Stimulated activated CD4-positive, alpha-beta T cell treated with anti-CD3 and anti-CD28 coated beads, Interleukin-2, amount 100 ng/mL, for 4 hours (primary cell): ENCODE results near the gene FOXO6.

ENCODE experiments used
- DNase-seq: peaks from one replicate; pipeline ENCODE4 v3.0.0-alpha.2; 2020; ENCODE audit warnings: low read depth

Gene FOXO6

DNA sequence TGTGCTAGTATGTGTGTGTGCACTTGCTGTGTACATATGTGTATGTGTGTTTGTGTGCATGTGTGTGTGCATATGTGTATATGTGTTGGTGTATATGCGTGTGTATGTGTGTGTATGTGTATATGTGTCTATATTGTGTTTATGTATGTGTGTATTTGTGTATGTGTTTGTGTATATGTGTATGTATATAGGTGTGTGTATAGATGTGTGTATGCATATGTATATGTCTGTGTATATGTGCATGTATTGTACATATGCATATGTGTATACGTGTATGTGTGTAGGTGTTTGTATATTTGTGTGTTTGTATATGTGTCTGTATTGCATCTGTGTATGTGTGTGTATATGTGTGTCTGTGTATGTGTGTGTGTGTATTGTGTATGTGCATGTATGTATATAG is 64.1 kb downstream of the FOXO6 start:
- DNase-seq: no peak

DNA sequence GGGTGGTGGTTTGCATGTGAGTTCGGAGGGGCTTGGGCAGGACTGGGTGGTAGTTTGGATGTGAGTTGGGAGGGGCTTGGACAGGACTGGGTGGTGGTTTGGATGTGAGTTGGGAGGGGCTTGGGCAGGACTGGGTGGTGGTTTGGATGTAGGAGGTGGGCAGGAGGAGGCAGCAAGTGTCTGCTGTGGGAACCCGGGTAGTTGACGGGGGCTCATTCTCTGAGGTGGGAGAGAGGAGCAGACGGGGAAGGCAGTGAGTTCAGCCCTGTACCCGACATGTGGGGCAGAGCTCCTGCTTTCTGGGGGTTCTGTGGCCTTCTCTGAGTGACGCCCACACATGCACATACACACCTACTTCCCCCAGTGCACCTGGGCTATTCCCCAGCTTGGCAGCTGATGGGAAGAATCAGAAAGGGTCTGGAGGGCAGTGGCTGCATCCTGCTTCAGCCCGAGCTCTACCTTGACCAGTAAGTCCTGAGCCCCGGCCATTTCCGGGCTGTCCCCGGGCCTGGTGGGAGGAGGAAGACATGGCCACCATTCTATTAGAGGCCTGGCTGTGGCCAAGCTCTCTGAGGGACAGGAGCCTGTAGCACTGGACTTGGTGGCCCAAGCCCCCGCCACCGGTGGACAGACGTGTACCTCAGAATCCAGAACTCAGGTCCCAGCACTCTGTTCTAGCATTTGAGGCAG is 65.1 kb downstream of the FOXO6 start:
- DNase-seq: no peak

DNA sequence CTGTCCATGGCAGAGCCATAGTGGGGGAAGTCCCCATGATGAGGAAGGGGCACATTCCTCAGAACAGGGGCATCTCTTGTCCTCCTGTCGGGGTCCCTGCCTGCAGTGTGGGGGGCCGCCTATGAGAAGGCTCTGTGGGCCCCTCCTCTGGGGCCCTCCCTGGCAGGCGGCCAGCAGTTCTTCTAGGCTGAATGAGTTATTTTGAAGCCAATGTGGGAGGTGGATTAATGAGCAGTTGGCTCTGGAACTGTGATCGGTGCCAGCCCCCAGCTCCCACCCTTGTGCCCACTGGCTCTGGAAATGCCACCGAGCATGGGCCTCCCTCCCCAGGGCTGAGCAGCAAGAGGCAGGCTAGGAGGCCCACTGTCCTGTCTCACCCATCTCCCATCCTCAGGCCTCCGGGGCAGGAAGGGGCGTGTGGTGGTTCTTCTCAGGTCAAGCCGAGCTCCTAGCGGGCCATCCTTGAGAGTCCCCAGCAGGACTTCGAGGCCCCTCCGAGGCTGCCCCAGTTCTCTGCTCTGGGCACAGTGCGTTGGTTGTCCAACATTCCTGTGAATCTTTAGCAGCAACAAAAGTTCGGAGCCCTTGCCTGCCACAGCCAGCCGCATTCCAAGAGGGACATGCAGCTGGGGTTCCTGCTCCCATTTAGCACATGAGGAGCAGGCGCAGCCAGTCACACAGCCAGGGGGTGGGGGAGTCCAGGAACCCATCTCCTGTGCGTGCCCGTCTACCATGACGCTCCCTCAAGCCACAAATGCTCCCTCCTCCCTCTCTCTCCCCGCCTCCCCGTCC is 66.1 kb downstream of the FOXO6 start:
- DNase-seq: no peak

DNA sequence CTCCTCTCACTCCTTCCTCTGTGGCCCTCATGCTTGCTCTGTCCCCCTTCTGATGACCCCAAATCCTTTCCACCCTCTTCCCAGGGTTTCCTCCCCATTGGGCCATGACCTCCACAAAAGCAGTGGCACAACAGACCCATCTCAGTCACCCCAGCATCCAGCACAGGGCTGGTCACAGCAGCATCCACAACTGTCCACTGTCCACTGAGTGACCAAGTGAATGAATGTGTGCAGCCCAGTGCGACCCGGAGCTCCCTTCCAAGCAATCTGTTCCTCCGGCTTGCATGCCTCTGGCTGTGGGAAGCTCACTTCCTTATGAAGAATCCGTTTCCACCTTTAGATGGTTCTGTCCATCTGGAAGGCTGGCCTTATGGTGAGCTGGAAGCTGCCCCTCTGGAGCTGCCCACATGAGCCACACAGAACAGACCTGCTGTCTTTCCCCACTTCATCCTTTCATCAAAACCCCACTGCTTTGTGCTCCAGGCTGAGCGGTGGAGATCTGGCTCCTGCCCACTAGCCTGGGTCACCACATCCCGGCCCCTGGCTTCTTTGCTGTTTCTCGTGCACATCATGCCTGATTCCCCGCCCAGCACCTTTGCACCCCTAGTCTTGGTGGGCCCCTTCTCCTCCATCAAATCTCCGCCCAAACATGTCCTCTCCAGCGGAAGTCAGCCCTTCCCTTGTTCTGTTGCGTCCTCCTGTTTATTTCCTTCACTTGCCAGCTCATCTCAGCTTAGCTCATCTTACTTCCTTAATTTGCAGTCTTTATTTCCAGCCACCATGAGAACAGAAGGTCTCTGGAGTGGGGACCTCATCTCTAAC is 66.9 kb downstream of the FOXO6 start:
- no peak for DNase-seq

DNA sequence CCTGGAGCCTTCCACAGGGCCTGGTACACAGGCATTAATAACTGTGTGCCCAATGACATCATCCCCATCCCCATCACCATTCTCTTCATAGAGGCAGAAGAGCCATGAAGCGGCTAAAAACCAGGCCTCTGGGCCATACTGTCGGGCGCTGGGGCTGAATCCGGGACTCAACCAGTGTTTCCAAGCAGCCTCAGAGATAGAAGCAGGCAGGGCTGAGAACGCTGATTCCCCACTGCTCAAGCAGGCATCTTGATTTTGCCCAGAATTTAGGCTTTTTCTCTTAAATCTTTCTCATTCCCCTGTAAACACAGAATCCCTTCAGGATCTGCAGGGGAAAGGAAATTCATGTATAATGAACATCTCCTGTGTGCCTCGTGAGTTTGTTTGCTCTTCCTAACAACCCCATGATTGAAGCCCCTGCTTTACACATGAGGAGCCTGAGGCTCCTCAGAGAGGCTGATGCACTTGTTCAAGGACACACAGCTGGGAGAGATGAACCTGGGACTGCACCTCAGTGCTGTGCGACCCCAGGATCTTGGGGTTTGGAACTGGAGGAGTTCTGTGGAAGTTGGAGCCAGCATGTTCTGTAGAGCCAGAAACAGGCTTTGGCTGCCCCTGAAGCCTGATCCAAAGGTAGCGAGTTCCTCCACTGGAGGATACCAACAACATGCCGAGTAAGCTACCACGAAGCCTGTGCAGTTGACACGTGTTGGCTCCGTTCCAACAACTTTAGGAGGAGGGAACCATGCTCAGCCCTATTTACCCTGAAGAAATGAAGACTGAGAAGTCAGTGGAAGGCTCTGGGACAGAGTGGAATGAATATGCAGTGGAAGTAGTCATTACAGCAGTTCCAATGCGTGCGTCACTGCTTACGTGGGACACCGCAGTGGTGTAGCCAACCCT is 67.8 kb downstream of the FOXO6 start:
- no peak for DNase-seq

DNA sequence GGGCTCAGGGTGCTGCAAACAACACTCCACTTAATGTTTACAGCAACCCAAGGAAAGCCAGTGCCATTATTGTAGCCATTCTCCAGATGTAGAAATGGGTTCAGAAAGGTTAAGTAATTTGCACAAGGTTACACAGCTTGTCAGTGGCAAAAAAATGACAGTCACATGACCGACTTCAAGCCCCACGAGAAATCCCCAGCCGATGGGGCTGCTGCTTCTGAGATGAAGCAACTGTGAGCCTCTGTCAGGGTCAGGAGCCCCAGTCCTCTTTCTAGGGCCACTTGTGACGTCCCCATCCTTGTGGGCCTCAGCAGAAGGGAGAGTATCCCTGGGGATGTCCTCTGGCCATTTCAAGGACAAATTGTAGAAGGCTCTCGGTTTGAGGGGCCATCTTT is 68.4 kb downstream of the FOXO6 start:
- DNase-seq: no peak

DNA sequence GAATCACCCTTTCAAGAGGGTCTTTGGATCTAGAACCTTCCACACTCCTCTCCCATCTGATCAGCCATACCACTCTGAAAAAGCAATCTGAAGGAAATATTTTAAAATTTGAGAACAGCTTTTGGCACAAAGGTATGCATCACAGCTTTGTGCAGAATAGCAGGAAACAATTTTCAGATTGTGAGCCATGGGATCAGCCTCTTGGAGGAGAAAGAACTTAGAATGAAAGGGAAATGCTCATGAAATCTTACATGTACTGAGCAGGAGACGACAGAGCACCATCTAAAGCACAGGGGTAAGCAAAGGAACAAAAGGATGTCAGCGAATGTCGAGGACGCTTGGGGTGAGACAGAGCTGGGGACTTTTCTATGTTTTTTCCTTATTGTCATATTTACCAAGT is 68.8 kb downstream of the FOXO6 start:
- DNase-seq: no peak

DNA sequence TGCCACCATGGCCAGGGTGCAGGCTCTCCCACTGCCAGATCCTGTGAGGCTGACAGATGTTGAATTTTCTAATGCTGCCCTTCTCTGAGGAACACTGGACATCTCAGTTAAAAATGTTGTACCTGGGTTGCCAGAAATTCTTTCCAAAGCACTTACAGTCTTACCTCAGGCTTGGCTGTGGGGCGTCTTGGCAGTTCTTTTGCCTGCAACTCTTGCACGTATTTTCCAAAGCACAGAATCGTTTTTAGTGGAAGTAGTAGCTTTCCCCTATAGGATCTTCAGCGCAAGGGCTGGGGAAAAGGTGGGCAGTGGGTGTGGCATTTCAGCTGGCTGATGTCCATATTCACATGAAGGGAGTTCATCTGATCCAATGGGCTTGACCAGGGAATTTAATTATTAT is 69.3 kb downstream of the FOXO6 start:
- DNase-seq: no peak

DNA sequence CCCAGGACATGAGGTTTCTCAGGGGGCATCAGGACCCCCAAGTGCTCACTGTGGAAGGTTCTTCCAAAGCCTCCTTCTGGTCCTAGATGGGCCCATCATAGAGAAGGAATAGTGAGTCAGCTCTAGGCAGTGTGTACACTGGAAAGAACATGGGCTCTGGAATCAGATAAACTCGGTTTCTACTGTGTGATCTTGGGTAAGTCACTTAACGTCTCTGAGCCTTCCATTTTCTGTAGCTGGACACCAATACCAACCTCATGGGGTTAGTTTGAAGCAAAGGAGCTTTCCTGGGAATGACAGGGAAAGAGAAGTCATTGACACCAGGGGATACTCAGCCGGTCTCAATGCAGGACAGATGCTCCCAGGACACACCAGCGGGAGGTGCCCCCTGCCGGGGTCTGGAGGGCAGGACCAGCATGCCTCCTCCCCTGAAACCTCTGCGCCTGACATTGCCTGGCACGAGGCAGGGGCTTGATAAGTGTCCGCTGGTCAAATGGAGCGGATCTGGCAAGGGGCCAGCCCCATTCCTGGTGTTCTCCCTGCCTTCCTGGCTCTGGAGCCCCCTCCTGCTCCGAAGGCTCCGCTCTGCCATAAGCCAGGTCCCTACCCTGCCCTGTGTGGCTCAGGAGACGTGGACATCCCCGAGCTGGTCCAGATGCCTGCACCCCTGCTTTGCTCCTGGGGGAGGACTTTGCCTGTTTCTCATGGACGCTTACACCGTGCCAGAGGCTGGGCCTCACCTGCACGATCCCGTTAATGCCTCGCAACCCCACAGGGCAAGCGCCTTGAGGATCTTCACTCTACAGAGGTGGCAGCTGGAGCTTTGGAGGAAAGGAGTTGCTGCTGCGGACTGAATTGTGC is 70.5 kb downstream of the FOXO6 start:
- DNase-seq: no peak
